SU-DHL-6 (cell line): Measurements from ENCODE around the gene MAL.

Experiments used
- H2AFZ ChIP-seq: fragments of 200-600 bp; sonication (generic); 2 replicates; pipeline ENCODE4 v1.6.1; 2014; ENCODE audit warnings: low read depth, mild to moderate bottlenecking, moderate library complexity, mixed read lengths, antibody characterized with exemption, low read length; ENCODE audit not compliant: severe bottlenecking
- H3F3A ChIP-seq: fragments of 200-600 bp; shearing (Covaris generic); 2 replicates; pipeline ENCODE4 v1.6.0; 2016; ENCODE audit warnings: antibody characterized with exemption, mild to moderate bottlenecking; ENCODE audit not compliant: insufficient read depth
- H3K27ac ChIP-seq: fragments of 200-600 bp; sonication (generic); 2 replicates; pipeline ENCODE4 v1.5.1; 2016; ENCODE audit warnings: low read depth, mild to moderate bottlenecking, low read length, moderate library complexity, mixed read lengths
- H3K27me3 ChIP-seq: fragments of 200-600 bp; sonication (generic), shearing (Covaris generic); 2 replicates; pipeline ENCODE4 v1.6.0; 2014; ENCODE audit warnings: mild to moderate bottlenecking, low read length
- H3K36me3 ChIP-seq: fragments of 200-600 bp; sonication (generic); 2 replicates; pipeline ENCODE4 v1.6.1; 2014; ENCODE audit warnings: mild to moderate bottlenecking, low read length, mixed read lengths
- H3K4me2 ChIP-seq: fragments of 300-600, 200-600 bp; shearing (Covaris generic), sonication (generic); 2 replicates; pipeline ENCODE4 v1.6.0; 2014; ENCODE audit warnings: low read length, low read depth, mild to moderate bottlenecking; ENCODE audit not compliant: poor library complexity, severe bottlenecking
- H3K4me3 ChIP-seq: fragments of 200-600 bp; sonication (generic); 2 replicates; pipeline ENCODE4 v1.5.1; 2014; ENCODE audit warnings: antibody characterized with exemption, low read length, mild to moderate bottlenecking, mixed read lengths; ENCODE audit not compliant: insufficient read depth, poor library complexity, severe bottlenecking
- H3K79me2 ChIP-seq: fragments of 200-600 bp; sonication (generic); 2 replicates; pipeline ENCODE4 v1.6.1; 2014; ENCODE audit warnings: mild to moderate bottlenecking, low read length, moderate library complexity; ENCODE audit not compliant: insufficient read depth
- H3K9ac ChIP-seq: fragments of 200-600 bp; sonication (generic); 2 replicates; pipeline ENCODE4 v1.7.0; 2014; ENCODE audit warnings: mild to moderate bottlenecking, low read length
- H3K9me2 ChIP-seq: fragments of 200-600 bp; sonication (generic); replicated peaks from 2 replicates; pipeline ENCODE4 v1.6.1; 2014; ENCODE audit warnings: low read length; ENCODE audit not compliant: insufficient read depth
- H3K9me3 ChIP-seq: fragments of 200-600 bp; sonication (generic); 2 replicates; pipeline ENCODE4 v1.6.1; 2014; ENCODE audit warnings: low read length, mixed read lengths; ENCODE audit not compliant: insufficient read depth
- H4K20me1 ChIP-seq: fragments of 200-600 bp; sonication (generic); 2 replicates; pipeline ENCODE4 v1.6.1; 2014; ENCODE audit warnings: low read depth, mild to moderate bottlenecking, antibody characterized with exemption, low read length, moderate library complexity, mixed read lengths
- EZH2phosphoT487 ChIP-seq: fragments of 200-600 bp; sonication (generic), shearing (Covaris generic); conservative IDR thresholded peaks from 2 replicates; pipeline ENCODE4 v1.6.1; 2018; ENCODE audit warnings: mild to moderate bottlenecking, antibody characterized with exemption, low read length, moderate library complexity, mixed read lengths
- TF ChIP-seq, protein P1 (sequence below): fragments of 200-600 bp; sonication (generic); IDR thresholded peaks from one replicate; pipeline ENCODE4 v1.5.1; 2017; ENCODE audit warnings: antibody characterized with exemption, mild to moderate bottlenecking, low read length, moderate library complexity; ENCODE audit not compliant: insufficient read depth, poor library complexity, severe bottlenecking

MAL gene

DNA sequence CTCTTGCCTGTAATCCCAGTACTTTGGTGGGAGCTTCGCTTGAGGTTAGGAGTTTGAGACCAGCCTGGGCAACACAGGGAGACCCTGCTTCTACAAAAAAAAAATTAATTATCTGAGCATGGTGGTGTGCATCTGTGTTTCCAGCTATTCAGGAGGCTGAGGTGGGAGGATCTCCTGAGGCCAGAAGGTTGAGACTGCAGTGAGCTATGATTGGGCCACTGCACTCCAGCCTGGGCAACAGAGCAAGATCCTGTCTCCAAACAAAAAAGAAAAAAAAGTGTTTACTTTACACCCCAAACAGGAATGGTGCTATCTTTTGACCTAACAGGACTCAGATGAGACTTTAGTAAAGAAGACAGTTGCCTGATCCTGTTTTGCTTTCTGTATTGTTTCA, 35.6 kb downstream of the MAL start:
- no peaks in the 10 kb centered on the region for H3K27me3 ChIP-seq
- no peaks in the 10 kb centered on the region for H3K9me3 ChIP-seq
- no peaks in the 10 kb centered on the region for H4K20me1 ChIP-seq
- H3K79me2 ChIP-seq: no peaks in the 10 kb centered on the region
- no peak overlapping the region for H2AFZ ChIP-seq
- no peak overlapping the region for H3K4me3 ChIP-seq
- H3K9me2 ChIP-seq: no peaks in the 10 kb centered on the region
- no peak overlapping the region for H3K9ac ChIP-seq
- no peaks in the 10 kb centered on the region for H3F3A ChIP-seq
- TF ChIP-seq, protein P1, sequence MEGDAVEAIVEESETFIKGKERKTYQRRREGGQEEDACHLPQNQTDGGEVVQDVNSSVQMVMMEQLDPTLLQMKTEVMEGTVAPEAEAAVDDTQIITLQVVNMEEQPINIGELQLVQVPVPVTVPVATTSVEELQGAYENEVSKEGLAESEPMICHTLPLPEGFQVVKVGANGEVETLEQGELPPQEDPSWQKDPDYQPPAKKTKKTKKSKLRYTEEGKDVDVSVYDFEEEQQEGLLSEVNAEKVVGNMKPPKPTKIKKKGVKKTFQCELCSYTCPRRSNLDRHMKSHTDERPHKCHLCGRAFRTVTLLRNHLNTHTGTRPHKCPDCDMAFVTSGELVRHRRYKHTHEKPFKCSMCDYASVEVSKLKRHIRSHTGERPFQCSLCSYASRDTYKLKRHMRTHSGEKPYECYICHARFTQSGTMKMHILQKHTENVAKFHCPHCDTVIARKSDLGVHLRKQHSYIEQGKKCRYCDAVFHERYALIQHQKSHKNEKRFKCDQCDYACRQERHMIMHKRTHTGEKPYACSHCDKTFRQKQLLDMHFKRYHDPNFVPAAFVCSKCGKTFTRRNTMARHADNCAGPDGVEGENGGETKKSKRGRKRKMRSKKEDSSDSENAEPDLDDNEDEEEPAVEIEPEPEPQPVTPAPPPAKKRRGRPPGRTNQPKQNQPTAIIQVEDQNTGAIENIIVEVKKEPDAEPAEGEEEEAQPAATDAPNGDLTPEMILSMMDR: no peak
- TF ChIP-seq EZH2phosphoT487: no peak
- H3K36me3 ChIP-seq: no peaks in the 10 kb centered on the region
- H3K27ac ChIP-seq: no peak overlapping the region
- H3K4me2 ChIP-seq: no peak overlapping the region

- Histone ChIP-seq H3K9me3 (no peaks in the 10 kb centered on the region), H2AFZ (no peak overlapping the region), H3K79me2 (no peaks in the 10 kb centered on the region), H3K9ac (no peak overlapping the region), H3K4me3 (no peak overlapping the region), H3K36me3 (no peaks in the 10 kb centered on the region), H3F3A (no peaks in the 10 kb centered on the region), H3K9me2 (no peaks in the 10 kb centered on the region), H3K4me2 (no peak overlapping the region), H3K27ac (no peak overlapping the region), H4K20me1 (no peaks in the 10 kb centered on the region), H3K27me3 (no peaks in the 10 kb centered on the region)
- no peak for TF ChIP-seq EZH2phosphoT487
- TF ChIP-seq, protein P1: no peak
Measured at GRCh38 chr2:95061601-95062183, 36.2 kb downstream of the MAL start.

GRCh38 chr2:95062242-95063085, 37.0 kb downstream of the MAL start:
- Histone ChIP-seq H2AFZ (no peak overlapping the region), H3K79me2 (no peaks in the 10 kb centered on the region), H3K4me3 (no peak overlapping the region), H3K9me2 (no peaks in the 10 kb centered on the region), H3K27me3 (no peaks in the 10 kb centered on the region), H3K27ac (peak overlapping the region; percentile 69), H3K9ac (0 out of 2 replicates have a peak overlapping the region, but pooled peaks have one; percentile 8), H4K20me1 (no peaks in the 10 kb centered on the region), H3K36me3 (no peaks in the 10 kb centered on the region), H3F3A (no peaks in the 10 kb centered on the region), H3K9me3 (no peaks in the 10 kb centered on the region), H3K4me2 (peak overlapping the region; percentile 34)
- TF ChIP-seq EZH2phosphoT487: no peak
- TF ChIP-seq, protein P1: no peak
